GM23338 (cell line): ENCODE results near the gene MAN1B1. TPM values are rescaled to one million over a fixed set of nuclear protein-coding genes. Genes with fewer than 3 reads are reported as not detected.

Experiments used
- ATAC-seq: fragments of 200-7000 bp; cut with Tn5 transposase; 3 replicates; pipeline ENCODE4 v1.9.1; 2020
- DNase-seq: peaks from one replicate; pipeline ENCODE4 v3.0.0-alpha.2; 2015; ENCODE audit warnings: low spot score
- H2AFZ ChIP-seq: fragments of 200-600 bp; sonication (generic); 2 replicates; pipeline ENCODE4 v1.8.0; 2016; ENCODE audit warnings: antibody characterized with exemption, mild to moderate bottlenecking, moderate library complexity
- H3F3A ChIP-seq: fragments of 200-600 bp; sonication (generic); replicated peaks from 2 replicates; pipeline ENCODE4 v1.8.0; 2017; ENCODE audit warnings: antibody characterized with exemption, mixed run types, low read depth
- H3K27ac ChIP-seq: fragments of 200-600 bp; sonication (generic); 2 replicates; pipeline ENCODE4 v1.6.1; 2016; ENCODE audit warnings: low read depth
- H3K27me3 ChIP-seq: fragments of 200-600 bp; sonication (generic); 2 replicates; pipeline ENCODE4 v1.8.0; 2016; ENCODE audit warnings: mild to moderate bottlenecking, mixed run types, moderate library complexity; ENCODE audit not compliant: insufficient read depth
- H3K36me3 ChIP-seq: fragments of 200-600 bp; sonication (generic); 2 replicates; pipeline ENCODE4 v1.8.0; 2016; ENCODE audit warnings: mild to moderate bottlenecking; ENCODE audit not compliant: insufficient read depth
- H3K4me1 ChIP-seq: fragments of 200-600 bp; sonication (generic); 2 replicates; pipeline ENCODE4 v1.8.0; 2016; ENCODE audit warnings: mild to moderate bottlenecking, moderate library complexity; ENCODE audit not compliant: insufficient read depth
- H3K4me2 ChIP-seq: fragments of 200-600 bp; sonication (generic); 2 replicates; pipeline ENCODE4 v1.7.1; 2017; ENCODE audit warnings: mixed run types
- H3K4me3 ChIP-seq: fragments of 200-600 bp; sonication (generic); 2 replicates; pipeline ENCODE4 v1.6.1; 2016; ENCODE audit warnings: mixed run types
- H3K79me2 ChIP-seq: fragments of 200-600 bp; sonication (generic); replicated peaks from 2 replicates; pipeline ENCODE4 v1.8.0; 2017; ENCODE audit warnings: mild to moderate bottlenecking; ENCODE audit not compliant: insufficient read depth
- H3K9me2 ChIP-seq: fragments of 200-600 bp; sonication (generic); 2 replicates; pipeline ENCODE4 v1.8.0; 2017; ENCODE audit not compliant: insufficient read depth
- H4K20me1 ChIP-seq: fragments of 200-600 bp; sonication (generic); replicated peaks from 2 replicates; pipeline ENCODE4 v1.8.0; 2017; ENCODE audit warnings: mild to moderate bottlenecking; ENCODE audit not compliant: insufficient read depth
- H3K27ac Mint-ChIP-seq: 2 replicates; pipeline ENCODE4 v1.8.0; 2020; ENCODE audit warnings: inconsistent platforms, mild to moderate bottlenecking, moderate library complexity, mixed read lengths
- H3K27me3 Mint-ChIP-seq: 3 replicates; pipeline ENCODE4 v1.8.0; 2022; ENCODE audit warnings: low read depth, mild to moderate bottlenecking, moderate library complexity, mixed read lengths, inconsistent platforms; ENCODE audit not compliant: insufficient read depth, poor library complexity
- H3K36me3 Mint-ChIP-seq: 3 replicates; pipeline ENCODE4 v1.8.0; 2021; ENCODE audit warnings: low read depth, mild to moderate bottlenecking, inconsistent platforms, moderate library complexity, mixed read lengths
- H3K4me1 Mint-ChIP-seq: 3 replicates; pipeline ENCODE4 v1.8.0; 2020; ENCODE audit warnings: mild to moderate bottlenecking, inconsistent platforms, mixed read lengths
- H3K4me3 Mint-ChIP-seq: 3 replicates; pipeline ENCODE4 v1.8.0; 2021; ENCODE audit warnings: moderate library complexity, mild to moderate bottlenecking, inconsistent platforms, mixed read lengths
- H3K9me3 Mint-ChIP-seq: 3 replicates; pipeline ENCODE4 v1.8.0; 2020; ENCODE audit warnings: moderate library complexity, mild to moderate bottlenecking, inconsistent platforms, mixed read lengths
- CREB1 ChIP-seq: fragments of 250-450 bp; sonication (Bioruptor Pico); IDR thresholded peaks from 2 replicates; pipeline ENCODE4 v1.5.0; 2020; ENCODE audit warnings: low read depth, mild to moderate bottlenecking, moderate library complexity
- EZH2 ChIP-seq: fragments of 200-600 bp; sonication (generic); IDR thresholded peaks from one replicate; pipeline ENCODE4 v1.8.0; 2017; ENCODE audit warnings: antibody characterized with exemption, mild to moderate bottlenecking, low read depth; ENCODE audit not compliant: unreplicated experiment
- EZH2phosphoT487 ChIP-seq: fragments of 200-600 bp; sonication (generic); IDR thresholded peaks from one replicate; pipeline ENCODE4 v1.8.1; 2018; ENCODE audit warnings: antibody characterized with exemption; ENCODE audit not compliant: unreplicated experiment
- JUNB ChIP-seq: IDR thresholded peaks from one replicate; pipeline ENCODE4 v1.6.1; 2016; ENCODE audit warnings: antibody characterized with exemption; ENCODE audit not compliant: unreplicated experiment
- NANOG ChIP-seq: IDR thresholded peaks from 2 replicates; pipeline ENCODE4 v1.6.1; 2016; ENCODE audit warnings: antibody characterized with exemption, borderline replicate concordance
- POLR2AphosphoS5 ChIP-seq: IDR thresholded peaks from 2 replicates; pipeline ENCODE4 v1.6.1; 2016; ENCODE audit warnings: antibody characterized with exemption, low read depth
- STAT1 ChIP-seq: IDR thresholded peaks from one replicate; pipeline ENCODE4 v1.6.1; 2016; ENCODE audit warnings: antibody characterized with exemption; ENCODE audit not compliant: unreplicated experiment
- ZNF114 ChIP-seq: fragments of 250-450 bp; sonication (Bioruptor Pico); IDR thresholded peaks from 2 replicates; pipeline ENCODE4 v1.5.0; 2020; ENCODE audit warnings: mild to moderate bottlenecking, moderate library complexity
- ZNF331 ChIP-seq: fragments of 250-450 bp; sonication (Bioruptor Pico); IDR thresholded peaks from 2 replicates; pipeline ENCODE4 v1.5.0; 2020; ENCODE audit warnings: low read depth, mild to moderate bottlenecking, moderate library complexity
- polyA plus RNA-seq: library from polyadenylated mRNA; unstranded; fragments of >200 nt; fragmentation: Nextera tagmentation; extraction: Ambion mirVana; gene quantifications from 2 replicates; pipeline ENCODE4 v1.2.1, GENCODE V29; 2016
- total RNA-seq: library from RNA; depleted of rRNA; stranded (reverse); fragments of >200 nt; shearing (Covaris generic); gene quantifications from 2 replicates; pipeline ENCODE4 v1.2.3, GENCODE V29; 2014
- TF ChIP-seq, protein P1 (sequence below): fragments of 250-450 bp; sonication (Bioruptor Pico); IDR thresholded peaks from 2 replicates; pipeline ENCODE4 v1.5.0; 2020; ENCODE audit warnings: mild to moderate bottlenecking, moderate library complexity
- TF ChIP-seq, protein P2 (sequence below), 2 experiments: fragments of 200-600 bp in 1 of 2; sonication (generic) in 1 of 2; conservative IDR thresholded peaks; 2 replicates each; pipeline versions ENCODE4 v1.5.1 to v1.6.1; 2016 to 2017; ENCODE audit warnings: antibody characterized with exemption in 2 of 2, low read depth in 2 of 2, mild to moderate bottlenecking in 2 of 2, moderate library complexity in 1 of 2
- TF ChIP-seq, protein P3 (sequence below): IDR thresholded peaks from one replicate; pipeline ENCODE4 v1.6.1; 2018; ENCODE audit warnings: antibody characterized with exemption; ENCODE audit not compliant: unreplicated experiment
- TF ChIP-seq, protein P4 (sequence below): IDR thresholded peaks from 2 replicates; pipeline ENCODE4 v1.6.1; 2016; ENCODE audit warnings: antibody characterized with exemption

MAN1B1 gene
- total and polyA plus RNA-seq, 2 experiments from 2014 or later = 15.7 to 39.9 TPM

DNA sequence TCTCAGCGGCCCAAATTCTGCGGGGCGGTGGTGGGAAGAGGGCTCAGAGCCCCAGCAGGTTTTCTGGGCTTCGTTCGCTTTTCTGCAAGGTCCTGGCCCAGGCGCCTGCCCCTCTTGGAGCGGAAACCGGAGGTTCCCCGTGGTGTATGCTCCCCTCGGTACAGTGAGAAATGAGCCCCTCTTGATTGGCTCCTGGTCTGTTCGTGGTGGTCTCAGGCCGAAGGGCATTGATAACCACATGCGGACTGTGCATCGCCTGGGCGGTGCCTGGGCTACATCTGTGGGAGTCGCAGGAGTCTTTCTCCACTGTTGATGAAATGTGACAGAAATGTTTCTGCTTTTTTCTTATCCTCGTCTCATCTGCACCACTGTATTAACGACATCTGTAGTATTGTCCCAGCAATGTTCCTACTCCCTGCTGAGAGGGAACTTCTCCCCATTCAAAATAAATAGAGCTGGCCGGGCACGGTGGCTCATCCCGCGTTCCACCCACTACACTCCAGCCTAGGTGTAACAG, 682 bp downstream of the MAN1B1 start:
- Mint-ChIP-seq H3K36me3 (peaks cover 12% of the 10 kb centered on the region; the same call in 2 of the 3 replicates), H3K9me3 (peaks cover 4% of the 10 kb centered on the region; the same call in 1 of the 3 replicates), H3K27ac (no peak overlapping the region; the same call in 1 of the 2 replicates), H3K4me1 (peaks cover 15% of the 10 kb centered on the region), H3K4me3 (peak overlapping the region; percentile 92), H3K27me3 (peaks cover 21% of the 10 kb centered on the region)
- DNase-seq = peak; percentile 43
- H4K20me1 ChIP-seq = no peaks in the 10 kb centered on the region; the same call in 1 of the 2 replicates
- peaks cover 5% of the 10 kb centered on the region; the same call in 1 of the 2 replicates for H3K27me3 ChIP-seq
- H3K4me1 ChIP-seq = peaks cover 9% of the 10 kb centered on the region
- peak overlapping the region; percentile 93 for H3K4me3 ChIP-seq
- peak; percentile 6 for ATAC-seq
- no peak overlapping the region for H3K27ac ChIP-seq
- no peak for TF ChIP-seq POLR2AphosphoS5
- TF ChIP-seq, protein P1, sequence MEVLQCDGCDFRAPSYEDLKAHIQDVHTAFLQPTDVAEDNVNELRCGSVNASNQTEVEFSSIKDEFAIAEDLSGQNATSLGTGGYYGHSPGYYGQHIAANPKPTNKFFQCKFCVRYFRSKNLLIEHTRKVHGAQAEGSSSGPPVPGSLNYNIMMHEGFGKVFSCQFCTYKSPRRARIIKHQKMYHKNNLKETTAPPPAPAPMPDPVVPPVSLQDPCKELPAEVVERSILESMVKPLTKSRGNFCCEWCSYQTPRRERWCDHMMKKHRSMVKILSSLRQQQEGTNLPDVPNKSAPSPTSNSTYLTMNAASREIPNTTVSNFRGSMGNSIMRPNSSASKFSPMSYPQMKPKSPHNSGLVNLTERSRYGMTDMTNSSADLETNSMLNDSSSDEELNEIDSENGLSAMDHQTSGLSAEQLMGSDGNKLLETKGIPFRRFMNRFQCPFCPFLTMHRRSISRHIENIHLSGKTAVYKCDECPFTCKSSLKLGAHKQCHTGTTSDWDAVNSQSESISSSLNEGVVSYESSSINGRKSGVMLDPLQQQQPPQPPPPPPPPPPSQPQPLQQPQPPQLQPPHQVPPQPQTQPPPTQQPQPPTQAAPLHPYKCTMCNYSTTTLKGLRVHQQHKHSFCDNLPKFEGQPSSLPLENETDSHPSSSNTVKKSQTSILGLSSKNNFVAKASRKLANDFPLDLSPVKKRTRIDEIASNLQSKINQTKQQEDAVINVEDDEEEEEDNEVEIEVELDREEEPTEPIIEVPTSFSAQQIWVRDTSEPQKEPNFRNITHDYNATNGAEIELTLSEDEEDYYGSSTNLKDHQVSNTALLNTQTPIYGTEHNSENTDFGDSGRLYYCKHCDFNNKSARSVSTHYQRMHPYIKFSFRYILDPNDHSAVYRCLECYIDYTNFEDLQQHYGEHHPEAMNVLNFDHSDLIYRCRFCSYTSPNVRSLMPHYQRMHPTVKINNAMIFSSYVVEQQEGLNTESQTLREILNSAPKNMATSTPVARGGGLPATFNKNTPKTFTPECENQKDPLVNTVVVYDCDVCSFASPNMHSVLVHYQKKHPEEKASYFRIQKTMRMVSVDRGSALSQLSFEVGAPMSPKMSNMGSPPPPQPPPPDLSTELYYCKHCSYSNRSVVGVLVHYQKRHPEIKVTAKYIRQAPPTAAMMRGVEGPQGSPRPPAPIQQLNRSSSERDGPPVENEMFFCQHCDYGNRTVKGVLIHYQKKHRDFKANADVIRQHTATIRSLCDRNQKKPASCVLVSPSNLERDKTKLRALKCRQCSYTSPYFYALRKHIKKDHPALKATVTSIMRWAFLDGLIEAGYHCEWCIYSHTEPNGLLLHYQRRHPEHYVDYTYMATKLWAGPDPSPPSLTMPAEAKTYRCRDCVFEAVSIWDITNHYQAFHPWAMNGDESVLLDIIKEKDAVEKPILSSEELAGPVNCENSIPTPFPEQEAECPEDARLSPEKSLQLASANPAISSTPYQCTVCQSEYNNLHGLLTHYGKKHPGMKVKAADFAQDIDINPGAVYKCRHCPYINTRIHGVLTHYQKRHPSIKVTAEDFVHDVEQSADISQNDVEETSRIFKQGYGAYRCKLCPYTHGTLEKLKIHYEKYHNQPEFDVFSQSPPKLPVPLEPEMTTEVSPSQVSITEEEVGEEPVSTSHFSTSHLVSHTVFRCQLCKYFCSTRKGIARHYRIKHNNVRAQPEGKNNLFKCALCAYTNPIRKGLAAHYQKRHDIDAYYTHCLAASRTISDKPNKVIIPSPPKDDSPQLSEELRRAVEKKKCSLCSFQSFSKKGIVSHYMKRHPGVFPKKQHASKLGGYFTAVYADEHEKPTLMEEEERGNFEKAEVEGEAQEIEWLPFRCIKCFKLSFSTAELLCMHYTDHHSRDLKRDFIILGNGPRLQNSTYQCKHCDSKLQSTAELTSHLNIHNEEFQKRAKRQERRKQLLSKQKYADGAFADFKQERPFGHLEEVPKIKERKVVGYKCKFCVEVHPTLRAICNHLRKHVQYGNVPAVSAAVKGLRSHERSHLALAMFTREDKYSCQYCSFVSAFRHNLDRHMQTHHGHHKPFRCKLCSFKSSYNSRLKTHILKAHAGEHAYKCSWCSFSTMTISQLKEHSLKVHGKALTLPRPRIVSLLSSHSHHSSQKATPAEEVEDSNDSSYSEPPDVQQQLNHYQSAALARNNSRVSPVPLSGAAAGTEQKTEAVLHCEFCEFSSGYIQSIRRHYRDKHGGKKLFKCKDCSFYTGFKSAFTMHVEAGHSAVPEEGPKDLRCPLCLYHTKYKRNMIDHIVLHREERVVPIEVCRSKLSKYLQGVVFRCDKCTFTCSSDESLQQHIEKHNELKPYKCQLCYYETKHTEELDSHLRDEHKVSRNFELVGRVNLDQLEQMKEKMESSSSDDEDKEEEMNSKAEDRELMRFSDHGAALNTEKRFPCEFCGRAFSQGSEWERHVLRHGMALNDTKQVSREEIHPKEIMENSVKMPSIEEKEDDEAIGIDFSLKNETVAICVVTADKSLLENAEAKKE = no peak
- TF ChIP-seq, protein P2, sequence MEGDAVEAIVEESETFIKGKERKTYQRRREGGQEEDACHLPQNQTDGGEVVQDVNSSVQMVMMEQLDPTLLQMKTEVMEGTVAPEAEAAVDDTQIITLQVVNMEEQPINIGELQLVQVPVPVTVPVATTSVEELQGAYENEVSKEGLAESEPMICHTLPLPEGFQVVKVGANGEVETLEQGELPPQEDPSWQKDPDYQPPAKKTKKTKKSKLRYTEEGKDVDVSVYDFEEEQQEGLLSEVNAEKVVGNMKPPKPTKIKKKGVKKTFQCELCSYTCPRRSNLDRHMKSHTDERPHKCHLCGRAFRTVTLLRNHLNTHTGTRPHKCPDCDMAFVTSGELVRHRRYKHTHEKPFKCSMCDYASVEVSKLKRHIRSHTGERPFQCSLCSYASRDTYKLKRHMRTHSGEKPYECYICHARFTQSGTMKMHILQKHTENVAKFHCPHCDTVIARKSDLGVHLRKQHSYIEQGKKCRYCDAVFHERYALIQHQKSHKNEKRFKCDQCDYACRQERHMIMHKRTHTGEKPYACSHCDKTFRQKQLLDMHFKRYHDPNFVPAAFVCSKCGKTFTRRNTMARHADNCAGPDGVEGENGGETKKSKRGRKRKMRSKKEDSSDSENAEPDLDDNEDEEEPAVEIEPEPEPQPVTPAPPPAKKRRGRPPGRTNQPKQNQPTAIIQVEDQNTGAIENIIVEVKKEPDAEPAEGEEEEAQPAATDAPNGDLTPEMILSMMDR (conservative IDR thresholded peaks at IDR 0.05; ENCODE audit: low read depth in 2 of 2) = no peak
- TF ChIP-seq EZH2phosphoT487 = no peak
- TF ChIP-seq, protein P3, sequence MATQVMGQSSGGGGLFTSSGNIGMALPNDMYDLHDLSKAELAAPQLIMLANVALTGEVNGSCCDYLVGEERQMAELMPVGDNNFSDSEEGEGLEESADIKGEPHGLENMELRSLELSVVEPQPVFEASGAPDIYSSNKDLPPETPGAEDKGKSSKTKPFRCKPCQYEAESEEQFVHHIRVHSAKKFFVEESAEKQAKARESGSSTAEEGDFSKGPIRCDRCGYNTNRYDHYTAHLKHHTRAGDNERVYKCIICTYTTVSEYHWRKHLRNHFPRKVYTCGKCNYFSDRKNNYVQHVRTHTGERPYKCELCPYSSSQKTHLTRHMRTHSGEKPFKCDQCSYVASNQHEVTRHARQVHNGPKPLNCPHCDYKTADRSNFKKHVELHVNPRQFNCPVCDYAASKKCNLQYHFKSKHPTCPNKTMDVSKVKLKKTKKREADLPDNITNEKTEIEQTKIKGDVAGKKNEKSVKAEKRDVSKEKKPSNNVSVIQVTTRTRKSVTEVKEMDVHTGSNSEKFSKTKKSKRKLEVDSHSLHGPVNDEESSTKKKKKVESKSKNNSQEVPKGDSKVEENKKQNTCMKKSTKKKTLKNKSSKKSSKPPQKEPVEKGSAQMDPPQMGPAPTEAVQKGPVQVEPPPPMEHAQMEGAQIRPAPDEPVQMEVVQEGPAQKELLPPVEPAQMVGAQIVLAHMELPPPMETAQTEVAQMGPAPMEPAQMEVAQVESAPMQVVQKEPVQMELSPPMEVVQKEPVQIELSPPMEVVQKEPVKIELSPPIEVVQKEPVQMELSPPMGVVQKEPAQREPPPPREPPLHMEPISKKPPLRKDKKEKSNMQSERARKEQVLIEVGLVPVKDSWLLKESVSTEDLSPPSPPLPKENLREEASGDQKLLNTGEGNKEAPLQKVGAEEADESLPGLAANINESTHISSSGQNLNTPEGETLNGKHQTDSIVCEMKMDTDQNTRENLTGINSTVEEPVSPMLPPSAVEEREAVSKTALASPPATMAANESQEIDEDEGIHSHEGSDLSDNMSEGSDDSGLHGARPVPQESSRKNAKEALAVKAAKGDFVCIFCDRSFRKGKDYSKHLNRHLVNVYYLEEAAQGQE = no peak
- no peak for TF ChIP-seq EZH2
- TF ChIP-seq ZNF331 = no peak
- no peak for TF ChIP-seq NANOG
- no peak for TF ChIP-seq ZNF114 (CRISPR knock-in tag)
- TF ChIP-seq, protein P4, sequence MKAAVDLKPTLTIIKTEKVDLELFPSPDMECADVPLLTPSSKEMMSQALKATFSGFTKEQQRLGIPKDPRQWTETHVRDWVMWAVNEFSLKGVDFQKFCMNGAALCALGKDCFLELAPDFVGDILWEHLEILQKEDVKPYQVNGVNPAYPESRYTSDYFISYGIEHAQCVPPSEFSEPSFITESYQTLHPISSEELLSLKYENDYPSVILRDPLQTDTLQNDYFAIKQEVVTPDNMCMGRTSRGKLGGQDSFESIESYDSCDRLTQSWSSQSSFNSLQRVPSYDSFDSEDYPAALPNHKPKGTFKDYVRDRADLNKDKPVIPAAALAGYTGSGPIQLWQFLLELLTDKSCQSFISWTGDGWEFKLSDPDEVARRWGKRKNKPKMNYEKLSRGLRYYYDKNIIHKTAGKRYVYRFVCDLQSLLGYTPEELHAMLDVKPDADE = no peak
- TF ChIP-seq JUNB = no peak
- no peak for TF ChIP-seq STAT1
- no peak for TF ChIP-seq CREB1 (CRISPR knock-in tag)
- peaks cover 20% of the 10 kb centered on the region for H3F3A ChIP-seq
- no peaks in the 10 kb centered on the region; the same call in 1 of the 2 replicates for H3K79me2 ChIP-seq
- H3K9me2 ChIP-seq = no peaks in the 10 kb centered on the region
- peak overlapping the region; percentile 98 for H3K4me2 ChIP-seq
- no peaks in the 10 kb centered on the region; the same call in 1 of the 2 replicates for H3K36me3 ChIP-seq
- H2AFZ ChIP-seq = peak overlapping the region; percentile 97; the same call in 1 of the 2 replicates
